ENCODE results near the gene APOE.
A peak's percentile ranks its signal among the peaks of the same experiment; 100 is the strongest.

Gene APOE

GRCh38 chr19:44954649-44955504 lies 49.3 kb downstream of the APOE start, which contains the start of gene CLPTM1:
Gene CLPTM1 (plus strand): TSS chr19:44955380. CDS start chr19:44955396, 16 bp downstream.
- peak; percentile 71 to 94 for DNase-seq

- DNase-seq = no peak
These were observed 50.2 kb downstream of the APOE start for GRCh38 chr19:44955505-44956439.

GRCh38 chr19:44957526-44957925 lies 51.9 kb downstream of the APOE start:
- no peak for DNase-seq

GRCh38 chr19:44958090-44958489 lies 52.5 kb downstream of the APOE start:
- DNase-seq = no peak
